Measurements from ENCODE around the gene LY86.

LY86 gene

DNA sequence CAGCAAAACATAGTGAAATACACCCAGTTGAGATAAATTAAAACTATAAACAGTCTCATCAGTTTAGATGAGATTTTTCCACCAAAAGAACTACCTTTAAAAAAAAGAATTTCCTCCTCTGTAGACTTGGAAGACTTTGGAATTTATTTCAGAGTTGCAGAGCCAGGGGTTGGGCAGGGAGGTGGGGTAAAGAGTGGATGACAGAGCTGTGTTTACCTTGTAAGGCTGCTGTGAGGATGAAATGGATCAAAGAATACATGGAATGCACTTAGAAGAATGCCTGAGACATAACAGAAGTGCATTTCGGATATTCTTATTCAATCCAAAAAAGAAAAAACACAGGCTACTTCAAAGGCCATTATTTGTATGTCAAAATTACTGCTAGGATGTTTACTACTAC is 6.4 kb upstream of the LY86 start:
- Histone ChIP-seq H3F3A (ENCODE audit: control insufficient read depth, insufficient read depth) (peaks cover 13% of the 10 kb centered on the region), H4K20me1 (ENCODE audit: control insufficient read depth, insufficient read depth, low read depth, low read length) (no peaks in the 10 kb centered on the region), H3K4me3 (ENCODE audit: low read length) (no peak overlapping the region), H3K4me2 (ENCODE audit: low read length) (no peak overlapping the region), H3K27me3 (ENCODE audit: control insufficient read depth, low read length) (no peaks in the 10 kb centered on the region), H3K36me3 (ENCODE audit: control insufficient read depth, low read length) (peaks cover 46% of the 10 kb centered on the region), H3K9me2 (replicated peaks; ENCODE audit: control insufficient read depth, low read length) (no peaks in the 10 kb centered on the region), H3K27ac (ENCODE audit: low read depth, low read length) (no peak overlapping the region), H3K4me1 (ENCODE audit: control insufficient read depth, low read length) (peaks cover 58% of the 10 kb centered on the region), H3K9me3 (ENCODE audit: control insufficient read depth, insufficient read depth, low read length) (0 out of 2 replicates have a peak, but pooled peaks cover 4% of the 10 kb centered on the region), H3K79me2 (ENCODE audit: control insufficient read depth, low read length) (peaks cover 79% of the 10 kb centered on the region)
- TF ChIP-seq EZH2phosphoT487 (IDR thresholded peaks at IDR 0.05; ENCODE audit: borderline replicate concordance, low read length) = no peak
- TF ChIP-seq, protein P1, sequence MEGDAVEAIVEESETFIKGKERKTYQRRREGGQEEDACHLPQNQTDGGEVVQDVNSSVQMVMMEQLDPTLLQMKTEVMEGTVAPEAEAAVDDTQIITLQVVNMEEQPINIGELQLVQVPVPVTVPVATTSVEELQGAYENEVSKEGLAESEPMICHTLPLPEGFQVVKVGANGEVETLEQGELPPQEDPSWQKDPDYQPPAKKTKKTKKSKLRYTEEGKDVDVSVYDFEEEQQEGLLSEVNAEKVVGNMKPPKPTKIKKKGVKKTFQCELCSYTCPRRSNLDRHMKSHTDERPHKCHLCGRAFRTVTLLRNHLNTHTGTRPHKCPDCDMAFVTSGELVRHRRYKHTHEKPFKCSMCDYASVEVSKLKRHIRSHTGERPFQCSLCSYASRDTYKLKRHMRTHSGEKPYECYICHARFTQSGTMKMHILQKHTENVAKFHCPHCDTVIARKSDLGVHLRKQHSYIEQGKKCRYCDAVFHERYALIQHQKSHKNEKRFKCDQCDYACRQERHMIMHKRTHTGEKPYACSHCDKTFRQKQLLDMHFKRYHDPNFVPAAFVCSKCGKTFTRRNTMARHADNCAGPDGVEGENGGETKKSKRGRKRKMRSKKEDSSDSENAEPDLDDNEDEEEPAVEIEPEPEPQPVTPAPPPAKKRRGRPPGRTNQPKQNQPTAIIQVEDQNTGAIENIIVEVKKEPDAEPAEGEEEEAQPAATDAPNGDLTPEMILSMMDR (IDR thresholded peaks at IDR 0.05; ENCODE audit: low read depth, low read length, poor library complexity, severe bottlenecking) = no peak

DNA sequence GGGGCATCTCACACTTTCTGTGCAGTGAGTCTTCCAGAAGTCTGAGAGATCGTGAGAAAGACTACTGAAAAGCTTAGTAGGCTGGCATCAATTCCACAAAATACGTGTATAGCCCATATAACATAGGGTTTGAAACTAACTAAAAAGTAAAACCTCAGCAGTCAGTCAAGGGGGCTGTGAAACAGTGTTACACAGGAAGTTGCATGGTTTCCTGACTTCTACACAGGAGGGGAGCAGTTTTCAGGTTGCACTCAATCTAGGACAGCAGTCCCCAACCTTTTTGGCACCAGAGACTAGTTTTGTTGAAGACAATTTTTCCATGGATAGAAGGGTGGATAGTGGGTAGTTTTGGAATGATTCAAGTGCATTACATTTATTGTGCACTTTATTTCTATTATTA is 4.7 kb upstream of the LY86 start:
- no peaks in the 10 kb centered on the region for H3K9me2 ChIP-seq (replicated peaks; ENCODE audit: control insufficient read depth, low read length)
- H3K27me3 ChIP-seq (ENCODE audit: control insufficient read depth, low read length) = no peaks in the 10 kb centered on the region
- no peak overlapping the region for H3K27ac ChIP-seq (ENCODE audit: low read depth, low read length)
- TF ChIP-seq, protein P1 (IDR thresholded peaks at IDR 0.05; ENCODE audit: low read depth, low read length, poor library complexity, severe bottlenecking) = no peak
- peak overlapping the region; percentile 98 for H3K4me2 ChIP-seq (ENCODE audit: low read length)
- no peaks in the 10 kb centered on the region for H4K20me1 ChIP-seq (ENCODE audit: control insufficient read depth, insufficient read depth, low read depth, low read length)
- peaks cover 26% of the 10 kb centered on the region for H3F3A ChIP-seq (ENCODE audit: control insufficient read depth, insufficient read depth)
- H3K4me1 ChIP-seq (ENCODE audit: control insufficient read depth, low read length) = peaks cover 68% of the 10 kb centered on the region
- peaks cover 51% of the 10 kb centered on the region for H3K36me3 ChIP-seq (ENCODE audit: control insufficient read depth, low read length)
- peak overlapping the region; percentile 55 for H3K4me3 ChIP-seq (ENCODE audit: low read length)
- H3K9me3 ChIP-seq (ENCODE audit: control insufficient read depth, insufficient read depth, low read length) = 0 out of 2 replicates have a peak, but pooled peaks cover 4% of the 10 kb centered on the region
- H3K79me2 ChIP-seq (ENCODE audit: control insufficient read depth, low read length) = peaks cover 75% of the 10 kb centered on the region

DNA sequence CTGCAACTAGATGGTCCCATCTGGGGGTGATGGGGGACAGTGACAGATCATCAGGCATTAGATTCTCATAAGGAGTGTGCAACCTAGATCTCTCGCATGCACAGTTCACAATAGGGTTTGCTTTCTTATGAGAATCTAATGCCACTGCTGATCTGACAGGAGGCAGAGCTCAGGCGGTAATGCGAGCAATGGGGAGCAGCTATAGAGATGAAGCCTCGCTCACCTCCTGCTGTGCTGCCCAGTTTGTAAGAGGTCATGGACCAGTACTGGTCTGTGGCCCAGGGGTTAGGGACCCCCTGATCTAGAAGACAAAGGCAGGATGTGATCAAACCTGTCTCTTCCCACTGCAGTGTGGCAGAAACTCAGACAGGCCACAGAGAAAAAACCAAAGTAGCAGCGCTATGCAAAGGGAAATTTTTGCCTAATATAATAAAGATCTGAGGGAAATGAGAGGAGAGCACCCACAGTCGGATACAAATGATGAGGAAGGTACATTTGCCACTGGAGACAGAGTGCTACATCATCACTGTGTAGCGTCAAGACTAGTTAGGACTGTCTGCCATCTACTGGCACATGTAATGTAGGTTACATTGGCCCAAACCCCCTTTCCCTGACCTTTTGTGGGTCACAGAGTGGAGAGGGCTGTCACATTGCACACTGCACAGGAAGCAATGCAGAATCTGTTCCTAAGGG is 4.1 kb upstream of the LY86 start:
- Histone ChIP-seq H3K4me3 (ENCODE audit: low read length) (peak overlapping the region; percentile 73), H3F3A (ENCODE audit: control insufficient read depth, insufficient read depth) (peaks cover 33% of the 10 kb centered on the region), H4K20me1 (ENCODE audit: control insufficient read depth, insufficient read depth, low read depth, low read length) (no peaks in the 10 kb centered on the region), H3K27me3 (ENCODE audit: control insufficient read depth, low read length) (no peaks in the 10 kb centered on the region), H3K4me1 (ENCODE audit: control insufficient read depth, low read length) (peaks cover 68% of the 10 kb centered on the region), H3K9me3 (ENCODE audit: control insufficient read depth, insufficient read depth, low read length) (0 out of 2 replicates have a peak, but pooled peaks cover 4% of the 10 kb centered on the region), H3K9me2 (replicated peaks; ENCODE audit: control insufficient read depth, low read length) (no peaks in the 10 kb centered on the region), H3K36me3 (ENCODE audit: control insufficient read depth, low read length) (peaks cover 51% of the 10 kb centered on the region), H3K4me2 (ENCODE audit: low read length) (peak overlapping the region; percentile 98), H3K27ac (ENCODE audit: low read depth, low read length) (peak overlapping the region; percentile 78), H3K79me2 (ENCODE audit: control insufficient read depth, low read length) (peaks cover 75% of the 10 kb centered on the region)
- no peak for TF ChIP-seq EZH2phosphoT487 (IDR thresholded peaks at IDR 0.05; ENCODE audit: borderline replicate concordance, low read length)
- TF ChIP-seq, protein P1 (IDR thresholded peaks at IDR 0.05; ENCODE audit: low read depth, low read length, poor library complexity, severe bottlenecking) = peak; percentile 64

Data from DOHH2 (cell line).